ENCODE measurements around the gene GLP2R. TPM values are rescaled to one million over a fixed set of nuclear protein-coding genes. Genes with fewer than 3 reads are reported as not detected.

GLP2R gene
- total and polyA plus RNA-seq, 2 of the 13 experiments (the other 11 are each of a cell fraction or from before 2014, with no cell fraction given) = 0.65 to 1.4 TPM

- no peak overlapping the region for H3K9ac ChIP-seq (ENCODE audit: insufficient read depth, low read depth, low read length)
- H3K4me1 ChIP-seq (ENCODE audit: insufficient read depth, low read length) = no peaks in the 10 kb centered on the region
- in situ Hi-C loops (cut with HindIII; ENCODE audit: extremely low pct_ligation_motif_present, low pct_unique_long_range_greater_than_20kb) = no loop called here
- H3K36me3 ChIP-seq (replicated peaks in 1 of 2; ENCODE audit: control insufficient read depth in 1 of 2, insufficient read depth in 2 of 2, low read length in 2 of 2) = no peaks in the 10 kb centered on the region
- intact Hi-C loops (cut with micrococcal nuclease; ENCODE audit: unreplicated experiment) = no loop called here
- H3K79me2 ChIP-seq (ENCODE audit: insufficient read depth, low read length) = no peaks in the 10 kb centered on the region
- no TSS peak for BruUV-seq (replicated peaks)
- 33% methylated on average over 2 of the region's 4 CpGs for WGBS (ENCODE audit: low lambda C conversion rate)
- TF ChIP-seq ZNF570 (CRISPR knock-in tag; IDR thresholded peaks at IDR 0.05; ENCODE audit: borderline replicate concordance) (no peak), KDM4B (CRISPR knock-in tag; IDR thresholded peaks at IDR 0.05) (no peak), NFATC3 (CRISPR knock-in tag; IDR thresholded peaks at IDR 0.05) (no peak), NAIF1 (CRISPR knock-in tag; IDR thresholded peaks at IDR 0.05; ENCODE audit: borderline replicate concordance) (no peak)
- ChIA-PET POLR2A (no interaction called here), CTCF (ENCODE audit: low intra/inter-chr PET ratio, low total read pairs) (no interaction called here)
- DNase-seq (ENCODE audit: low spot score) (no peak), ATAC-seq (no peak), FAIRE-seq (no peak)
- no peak overlapping the region for H2AFZ ChIP-seq (ENCODE audit: low read length)
- H3K4me3 ChIP-seq (replicated peaks in 1 of 3; ENCODE audit: insufficient read depth in 1 of 3, low read depth in 2 of 3, low read length in 3 of 3) = no peak overlapping the region
- H3K4me2 ChIP-seq (ENCODE audit: low read depth, low read length) = no peak overlapping the region
- peaks cover 3% of the 10 kb centered on the region in 2 experiments; a peak in 2 of 5 replicates for H3K27me3 ChIP-seq (ENCODE audit: control insufficient read depth in 1 of 2, insufficient read depth in 2 of 2, low read length in 2 of 2)
- H3K27ac ChIP-seq (ENCODE audit: extremely low read length, insufficient read depth, low read length) = no peak overlapping the region
- no peaks in the 10 kb centered on the region for H3K9me3 ChIP-seq (ENCODE audit: low read length)
- H4K20me1 ChIP-seq (ENCODE audit: insufficient read depth, low read length) = no peaks in the 10 kb centered on the region
Observed at GRCh38 chr17:9833922-9834321, 8.2 kb downstream of the GLP2R start.

GRCh38 chr17:9837551-9838471 lies 12.1 kb downstream of the GLP2R start:
- no peak overlapping the region for H3K27ac ChIP-seq (ENCODE audit: extremely low read length, insufficient read depth, low read length)
- no peaks in the 10 kb centered on the region for H4K20me1 ChIP-seq (ENCODE audit: insufficient read depth, low read length)
- H3K4me2 ChIP-seq (ENCODE audit: low read depth, low read length) = no peak overlapping the region
- H3K9me3 ChIP-seq (ENCODE audit: low read length) = no peaks in the 10 kb centered on the region
- ATAC-seq (no peak), DNase-seq (ENCODE audit: low spot score) (no peak), FAIRE-seq (no peak)
- no peak overlapping the region for H2AFZ ChIP-seq (ENCODE audit: low read length)
- no peaks in the 10 kb centered on the region for H3K79me2 ChIP-seq (ENCODE audit: insufficient read depth, low read length)
- H3K36me3 ChIP-seq (replicated peaks in 1 of 2; ENCODE audit: control insufficient read depth in 1 of 2, insufficient read depth in 2 of 2, low read length in 2 of 2) = no peaks in the 10 kb centered on the region
- H3K4me1 ChIP-seq (ENCODE audit: insufficient read depth, low read length) = peaks cover 13% of the 10 kb centered on the region
- no TSS peak for BruUV-seq (replicated peaks)
- H3K9ac ChIP-seq (ENCODE audit: insufficient read depth, low read depth, low read length) = no peak overlapping the region
- WGBS (ENCODE audit: low lambda C conversion rate) = 51% methylated on average over 11 of the region's 11 CpGs
- intact Hi-C loops (cut with micrococcal nuclease; ENCODE audit: unreplicated experiment) = no loop called here
- CTCF ChIA-PET (ENCODE audit: low intra/inter-chr PET ratio, low total read pairs) = no interaction called here
- in situ Hi-C loops (cut with HindIII; ENCODE audit: extremely low pct_ligation_motif_present, low pct_unique_long_range_greater_than_20kb) = no loop called here
- no peak overlapping the region for H3K4me3 ChIP-seq (replicated peaks in 1 of 3; ENCODE audit: insufficient read depth in 1 of 3, low read depth in 2 of 3, low read length in 3 of 3)
- peaks cover 0 to 3% of the 10 kb centered on the region in 2 experiments; a peak in 2 of 5 replicates for H3K27me3 ChIP-seq (ENCODE audit: control insufficient read depth in 1 of 2, insufficient read depth in 2 of 2, low read length in 2 of 2)
- POLR2A ChIA-PET = no interaction called here
- no peak for TF ChIP-seq ZNF318 (CRISPR knock-in tag; IDR thresholded peaks at IDR 0.05)
- no peak for TF ChIP-seq SOX5 (CRISPR knock-in tag; IDR thresholded peaks at IDR 0.05; ENCODE audit: borderline replicate concordance)
- TF ChIP-seq, protein P1, sequence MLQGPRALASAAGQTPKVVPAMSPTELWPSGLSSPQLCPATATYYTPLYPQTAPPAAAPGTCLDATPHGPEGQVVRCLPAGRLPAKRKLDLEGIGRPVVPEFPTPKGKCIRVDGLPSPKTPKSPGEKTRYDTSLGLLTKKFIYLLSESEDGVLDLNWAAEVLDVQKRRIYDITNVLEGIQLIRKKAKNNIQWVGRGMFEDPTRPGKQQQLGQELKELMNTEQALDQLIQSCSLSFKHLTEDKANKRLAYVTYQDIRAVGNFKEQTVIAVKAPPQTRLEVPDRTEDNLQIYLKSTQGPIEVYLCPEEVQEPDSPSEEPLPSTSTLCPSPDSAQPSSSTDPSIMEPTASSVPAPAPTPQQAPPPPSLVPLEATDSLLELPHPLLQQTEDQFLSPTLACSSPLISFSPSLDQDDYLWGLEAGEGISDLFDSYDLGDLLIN (CRISPR knock-in tag; IDR thresholded peaks at IDR 0.05; ENCODE audit: borderline replicate concordance) = no peak
- TF ChIP-seq KDM1A (CRISPR knock-in tag; IDR thresholded peaks at IDR 0.05) = no peak
